Sigmoid colon (tissue), 7 donors: ENCODE results near the gene ACOT7. TPM values are rescaled to one million over a fixed set of nuclear protein-coding genes. Genes with fewer than 3 reads are reported as not detected.

ENCODE experiments used
- DNase-seq: peaks from one replicate; pipeline ENCODE4 v3.0.0-alpha.2; 2019
- H3K27ac ChIP-seq, 4 donors: fragments of 200-600 bp; sonication (generic); one replicate each; pipeline ENCODE4 v1.5.1; 2016 to 2019; ENCODE audit warnings: mild to moderate bottlenecking in 1 of 4
- H3K27me3 ChIP-seq, 3 donors: fragments of 200-600 bp; sonication (generic); one replicate each; pipeline ENCODE4 v1.5.1; 2019; ENCODE audit warnings: mild to moderate bottlenecking in 1 of 3
- H3K36me3 ChIP-seq, 4 donors: fragments of 200-600 bp; sonication (generic); one replicate each; pipeline ENCODE4 v1.5.1; 2016 to 2019
- H3K4me1 ChIP-seq, 4 donors: fragments of 200-600 bp; sonication (generic); one replicate each; pipeline ENCODE4 v1.5.1; 2017 to 2019
- H3K4me3 ChIP-seq, 4 donors: fragments of 200-600 bp; sonication (generic); one replicate each; pipeline ENCODE4 v1.5.1; 2017 to 2019; ENCODE audit warnings: mild to moderate bottlenecking in 2 of 4, moderate library complexity in 1 of 4
- H3K9me3 ChIP-seq, 4 donors: fragments of 200-600 bp in 3 of 4; sonication (generic) in 3 of 4; one replicate each; pipeline versions ENCODE4 v1.5.1 to v1.6.1; 2013 to 2019
- EP300 ChIP-seq, 4 donors: sonication (generic); formaldehyde crosslinking; IDR thresholded peaks; one replicate each; pipeline ENCODE4 v1.6.1; 2017; ENCODE audit warnings: antibody characterized with exemption in 4 of 4
- POLR2A ChIP-seq, 2 donors: fragments of 450-650 bp; IDR thresholded peaks; one replicate each; pipeline ENCODE4 v1.6.1; 2016; ENCODE audit warnings: antibody characterized with exemption in 2 of 2, mild to moderate bottlenecking in 2 of 2, moderate library complexity in 2 of 2
- POLR2AphosphoS5 ChIP-seq, 4 donors: sonication (generic); formaldehyde crosslinking; IDR thresholded peaks; one replicate each; pipeline ENCODE4 v1.6.1; 2017; ENCODE audit warnings: antibody characterized with exemption in 4 of 4
- WGBS, 2 donors: extraction: QIAGEN DNeasy Blood & Tissue Kit; methylation state at CpG; one replicate each; pipeline ENCODE4 v1.1.7; 2013; 5-methylcytosine and 5-hydroxymethylcytosine counted together
- intact Hi-C: fragments of 100-400 bp; cut with DNase I; formaldehyde crosslinking; loops from one replicate; pipeline ENCODE4 v1.15.1; 2023
- polyA plus RNA-seq, 3 donors: library from polyadenylated mRNA; stranded (reverse); fragments of 200-250 nt; gene quantifications; one replicate each; pipeline ENCODE4 v1.2.3, GENCODE V29; 2013
- total RNA-seq, 4 donors: library from RNA; depleted of rRNA; stranded (reverse); fragments of >200 nt; gene quantifications; one replicate each; pipeline ENCODE4 v1.1.0, GENCODE V29; 2016
- TF ChIP-seq, protein P1 (sequence below), 4 experiments: fragments of 450-650 bp in 3 of 4; fragments of 200-600 bp in 1 of 4; IDR thresholded peaks; one replicate each; pipeline ENCODE4 v1.5.1; 2016 to 2019; ENCODE audit warnings: antibody characterized with exemption in 4 of 4, mild to moderate bottlenecking in 3 of 4, moderate library complexity in 2 of 4
- donor health status: healthy with polysubstance abuse.
- donor health status: Bipolar disorder and iron deficiency.
- donor health status: healthy.

The ACOT7 gene
- total and polyA plus RNA-seq, 7 donors, result 17.9 to 81.0 (median 26.5) TPM

DNA sequence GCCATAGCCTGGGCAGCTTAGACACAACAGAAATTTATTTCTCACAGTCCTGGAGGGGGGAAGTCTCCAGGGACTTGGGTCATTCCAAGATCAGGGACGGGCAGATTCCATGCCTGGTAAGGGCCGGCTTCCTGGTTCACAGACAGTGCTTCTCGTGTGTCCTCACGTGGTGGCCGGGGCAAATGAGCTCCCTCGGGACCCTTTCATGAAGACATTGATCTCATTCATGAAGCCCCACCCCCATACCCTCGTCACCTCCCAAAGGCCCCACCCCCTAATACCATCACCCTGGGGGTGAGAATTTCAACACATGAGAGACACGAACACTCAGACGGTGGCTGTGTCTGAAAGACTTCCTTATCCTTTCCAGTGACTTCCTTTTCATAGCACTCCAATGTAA, 51.5 kb downstream of the ACOT7 start:
- no peak overlapping the region for H3K4me3 ChIP-seq
- intact Hi-C loops, result no loop called here

GRCh38 chr1:6338695-6339094, 54.9 kb downstream of the ACOT7 start:
- Histone ChIP-seq H3K9me3 (no peaks in the 10 kb centered on the region), H3K36me3 (peaks cover 0 to 11% (median 2%) of the 10 kb centered on the region in 4 donors), H3K4me1 (no peaks in the 10 kb centered on the region), H3K27ac (no peak overlapping the region), H3K4me3 (no peak overlapping the region), H3K27me3 (no peaks in the 10 kb centered on the region)
- intact Hi-C loops, result no loop called here
- 86 to 96% methylated on average over 7 of the region's 7 CpGs for WGBS, 2 donors
- TF ChIP-seq POLR2AphosphoS5 (IDR thresholded peaks at IDR 0.05) (no peak), EP300 (IDR thresholded peaks at IDR 0.05) (no peak), POLR2A (IDR thresholded peaks at IDR 0.05) (no peak)
- TF ChIP-seq, protein P1, sequence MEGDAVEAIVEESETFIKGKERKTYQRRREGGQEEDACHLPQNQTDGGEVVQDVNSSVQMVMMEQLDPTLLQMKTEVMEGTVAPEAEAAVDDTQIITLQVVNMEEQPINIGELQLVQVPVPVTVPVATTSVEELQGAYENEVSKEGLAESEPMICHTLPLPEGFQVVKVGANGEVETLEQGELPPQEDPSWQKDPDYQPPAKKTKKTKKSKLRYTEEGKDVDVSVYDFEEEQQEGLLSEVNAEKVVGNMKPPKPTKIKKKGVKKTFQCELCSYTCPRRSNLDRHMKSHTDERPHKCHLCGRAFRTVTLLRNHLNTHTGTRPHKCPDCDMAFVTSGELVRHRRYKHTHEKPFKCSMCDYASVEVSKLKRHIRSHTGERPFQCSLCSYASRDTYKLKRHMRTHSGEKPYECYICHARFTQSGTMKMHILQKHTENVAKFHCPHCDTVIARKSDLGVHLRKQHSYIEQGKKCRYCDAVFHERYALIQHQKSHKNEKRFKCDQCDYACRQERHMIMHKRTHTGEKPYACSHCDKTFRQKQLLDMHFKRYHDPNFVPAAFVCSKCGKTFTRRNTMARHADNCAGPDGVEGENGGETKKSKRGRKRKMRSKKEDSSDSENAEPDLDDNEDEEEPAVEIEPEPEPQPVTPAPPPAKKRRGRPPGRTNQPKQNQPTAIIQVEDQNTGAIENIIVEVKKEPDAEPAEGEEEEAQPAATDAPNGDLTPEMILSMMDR (IDR thresholded peaks at IDR 0.05), result no peak
- DNase-seq, result no peak

More for the DNA sequence above, 51.5 kb downstream of the ACOT7 start:
- Histone ChIP-seq H3K27me3 (no peaks in the 10 kb centered on the region), H3K4me1 (no peaks in the 10 kb centered on the region), H3K9me3 (no peaks in the 10 kb centered on the region), H3K36me3 (peaks cover 0 to 11% (median 2%) of the 10 kb centered on the region in 4 donors), H3K27ac (no peak overlapping the region)
- no peak for DNase-seq
- 80 to 82% methylated on average over 9 of the region's 9 CpGs for WGBS, 2 donors
- TF ChIP-seq EP300 (IDR thresholded peaks at IDR 0.05), result no peak
- no peak for TF ChIP-seq POLR2AphosphoS5 (IDR thresholded peaks at IDR 0.05)
- TF ChIP-seq, protein P1 (IDR thresholded peaks at IDR 0.05), result no peak
- TF ChIP-seq POLR2A (IDR thresholded peaks at IDR 0.05), result no peak

DNA sequence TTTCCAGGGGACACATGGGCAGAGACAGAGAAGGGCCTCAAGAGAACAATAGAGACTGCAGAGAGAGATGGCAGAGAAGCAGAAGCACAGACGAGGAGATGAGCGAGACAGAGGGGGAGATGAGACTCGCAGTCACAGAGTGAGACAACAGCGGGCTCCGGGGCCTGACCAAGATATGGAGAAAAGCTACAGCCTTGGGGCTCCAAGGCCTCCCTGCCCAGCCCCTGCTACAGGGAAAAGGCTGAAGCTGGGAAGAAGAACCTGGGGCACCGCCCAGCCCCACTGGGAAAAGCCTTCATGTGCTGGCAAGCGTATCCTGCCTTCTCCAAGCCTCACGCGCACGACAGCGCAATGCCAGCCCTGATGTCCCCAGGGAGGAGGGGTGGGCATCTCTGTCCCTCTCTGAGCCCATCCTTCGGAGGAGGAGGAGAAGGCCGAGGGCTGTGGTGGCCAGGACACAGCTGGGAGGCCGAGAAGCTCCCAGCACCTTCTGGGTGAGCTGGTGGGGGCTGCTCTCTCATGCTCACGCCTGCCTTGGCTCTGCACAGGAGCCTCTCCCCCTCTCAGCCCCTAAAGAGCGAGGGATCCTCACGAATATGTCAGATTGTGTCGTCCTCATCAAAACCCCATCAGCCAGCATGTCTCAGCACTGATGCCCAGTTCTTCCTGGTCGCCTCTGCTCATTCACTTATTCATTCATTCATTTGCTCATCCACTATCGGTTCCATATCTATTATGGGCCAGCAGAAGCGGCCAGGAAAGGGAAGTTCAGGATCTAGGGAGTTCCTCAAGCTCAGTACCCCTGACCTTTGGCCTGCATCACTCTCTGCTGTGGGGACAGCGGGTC, 56.6 kb downstream of the ACOT7 start:
- H3K4me3 ChIP-seq, result no peak overlapping the region
- DNase-seq, result no peak
- no peaks in the 10 kb centered on the region for H3K9me3 ChIP-seq
- TF ChIP-seq POLR2AphosphoS5 (IDR thresholded peaks at IDR 0.05) (no peak), POLR2A (IDR thresholded peaks at IDR 0.05) (no peak), EP300 (IDR thresholded peaks at IDR 0.05) (no peak)
- TF ChIP-seq, protein P1 (IDR thresholded peaks at IDR 0.05), result no peak
- no peaks in the 10 kb centered on the region for H3K4me1 ChIP-seq
- peaks cover 0 to 11% (median 2%) of the 10 kb centered on the region in 4 donors for H3K36me3 ChIP-seq
- 94% methylated on average over 22 of the region's 22 CpGs for WGBS, 2 donors
- no peaks in the 10 kb centered on the region for H3K27me3 ChIP-seq
- intact Hi-C loops, result no loop called here
- no peak overlapping the region for H3K27ac ChIP-seq

- TF ChIP-seq POLR2A (IDR thresholded peaks at IDR 0.05) (no peak), POLR2AphosphoS5 (IDR thresholded peaks at IDR 0.05) (no peak), EP300 (IDR thresholded peaks at IDR 0.05) (no peak)
- TF ChIP-seq, protein P1 (IDR thresholded peaks at IDR 0.05), result no peak
- no peak overlapping the region for H3K4me3 ChIP-seq
- peaks cover 0 to 16% (median 15%) of the 10 kb centered on the region in 4 donors for H3K4me1 ChIP-seq
- H3K27ac ChIP-seq, result no peak overlapping the region
- H3K27me3 ChIP-seq, result no peaks in the 10 kb centered on the region
- H3K36me3 ChIP-seq, result peaks cover 0 to 11% (median 2%) of the 10 kb centered on the region in 4 donors
- WGBS, 2 donors, result 91% methylated on average over 14 of the region's 14 CpGs
- DNase-seq, result no peak
- intact Hi-C loops, result no loop called here
- no peaks in the 10 kb centered on the region for H3K9me3 ChIP-seq
Observed at GRCh38 chr1:6334261-6334993, 59.1 kb downstream of the ACOT7 start.
